ENCODE data around the gene FAM107B.

- TF ChIP-seq EP300 (IDR thresholded peaks at IDR 0.05; ENCODE audit: borderline replicate concordance) (no peak), YY1 (IDR thresholded peaks at IDR 0.05; ENCODE audit: low read depth) (no peak), RAD21 (IDR thresholded peaks at IDR 0.05; ENCODE audit: low read depth) (no peak), CEBPB (IDR thresholded peaks at IDR 0.05) (no peak), NFIC (IDR thresholded peaks at IDR 0.05) (no peak), FOXM1 (IDR thresholded peaks at IDR 0.05; ENCODE audit: borderline replicate concordance, low read depth) (no peak), ZBTB7A (IDR thresholded peaks at IDR 0.05; ENCODE audit: low read depth) (no peak), EGR1 (IDR thresholded peaks at IDR 0.05) (no peak), USF1 (IDR thresholded peaks at IDR 0.05) (no peak), TEAD4 (IDR thresholded peaks at IDR 0.05) (no peak), TCF12 (IDR thresholded peaks at IDR 0.05; ENCODE audit: low read depth) (no peak), MAX (IDR thresholded peaks at IDR 0.05) (no peak), REST (IDR thresholded peaks at IDR 0.05; ENCODE audit: low read depth) (no peak)
Observed at GRCh38 chr10:14540062-14540461, 234.6 kb downstream of the FAM107B start.
